Measurements from ENCODE around the gene TRH. TPM values are rescaled to one million over a fixed set of nuclear protein-coding genes. Genes with fewer than 3 reads are reported as not detected.
"Not testable (repeated sequence)": the region's sequence is repeated elsewhere in the genome, so short reads cannot be mapped to it uniquely, and the experiment has no call there.

TRH gene
- total RNA-seq, 4 donors from 2014 or later = not detected

DNA sequence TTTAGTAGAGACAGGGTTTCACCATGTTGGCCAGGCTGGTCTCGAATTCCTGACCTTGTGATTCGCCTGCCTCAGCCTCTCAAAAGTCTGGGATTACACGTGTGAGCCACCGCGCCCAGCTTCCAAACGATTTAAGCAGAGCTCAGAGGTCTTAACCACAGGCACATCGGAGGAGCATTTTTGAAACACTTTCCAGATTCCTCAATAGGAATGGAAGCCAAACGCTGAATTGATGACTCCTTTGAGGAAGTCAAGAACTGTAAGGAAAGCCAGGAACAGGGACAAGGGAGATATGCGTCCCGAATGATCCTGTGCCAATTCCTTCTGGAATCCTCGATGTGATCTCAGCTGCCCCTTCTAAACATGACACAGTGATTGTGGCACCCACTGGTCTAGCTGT, 40.0 kb downstream of the TRH start:
- H3K4me1 ChIP-seq = no peaks in the 10 kb centered on the region
- TF ChIP-seq POLR2A (IDR thresholded peaks at IDR 0.05) = no peak
- TF ChIP-seq, protein P1, sequence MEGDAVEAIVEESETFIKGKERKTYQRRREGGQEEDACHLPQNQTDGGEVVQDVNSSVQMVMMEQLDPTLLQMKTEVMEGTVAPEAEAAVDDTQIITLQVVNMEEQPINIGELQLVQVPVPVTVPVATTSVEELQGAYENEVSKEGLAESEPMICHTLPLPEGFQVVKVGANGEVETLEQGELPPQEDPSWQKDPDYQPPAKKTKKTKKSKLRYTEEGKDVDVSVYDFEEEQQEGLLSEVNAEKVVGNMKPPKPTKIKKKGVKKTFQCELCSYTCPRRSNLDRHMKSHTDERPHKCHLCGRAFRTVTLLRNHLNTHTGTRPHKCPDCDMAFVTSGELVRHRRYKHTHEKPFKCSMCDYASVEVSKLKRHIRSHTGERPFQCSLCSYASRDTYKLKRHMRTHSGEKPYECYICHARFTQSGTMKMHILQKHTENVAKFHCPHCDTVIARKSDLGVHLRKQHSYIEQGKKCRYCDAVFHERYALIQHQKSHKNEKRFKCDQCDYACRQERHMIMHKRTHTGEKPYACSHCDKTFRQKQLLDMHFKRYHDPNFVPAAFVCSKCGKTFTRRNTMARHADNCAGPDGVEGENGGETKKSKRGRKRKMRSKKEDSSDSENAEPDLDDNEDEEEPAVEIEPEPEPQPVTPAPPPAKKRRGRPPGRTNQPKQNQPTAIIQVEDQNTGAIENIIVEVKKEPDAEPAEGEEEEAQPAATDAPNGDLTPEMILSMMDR (IDR thresholded peaks at IDR 0.05) = no peak
- no peaks in the 10 kb centered on the region for H3K27me3 ChIP-seq
- no peaks in the 10 kb centered on the region for H3K36me3 ChIP-seq
- H3K27ac ChIP-seq = no peak overlapping the region
- H3K9me3 ChIP-seq = no peaks in the 10 kb centered on the region
- DNase-seq = no peak
- H3K4me3 ChIP-seq = no peak overlapping the region

DNA sequence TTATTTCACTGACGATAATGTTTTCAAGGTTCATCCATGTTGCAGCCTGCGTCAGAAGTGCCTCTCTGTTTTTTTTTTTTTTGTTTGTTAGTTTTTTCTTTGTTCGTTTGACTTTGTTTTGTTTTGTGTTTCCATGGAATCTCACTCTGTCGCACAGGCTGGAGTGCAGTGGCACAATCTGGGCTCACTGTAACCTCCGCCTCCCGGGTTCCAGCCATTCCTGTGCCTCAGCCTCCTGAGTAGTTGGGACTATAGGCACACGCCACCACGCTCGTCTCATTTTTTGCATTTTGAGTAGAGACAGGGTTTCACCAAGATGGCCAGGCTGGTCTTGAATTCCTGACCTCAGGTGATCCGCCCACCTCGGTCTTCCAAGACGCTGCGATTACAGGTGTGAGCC, 43.1 kb downstream of the TRH start:
- not testable (repeated sequence) for H3K9me3 ChIP-seq, H3K27ac ChIP-seq

GRCh38 chr3:130026146-130026829, 51.8 kb downstream of the TRH start:
- H3K36me3 ChIP-seq, DNase-seq, H3K4me1 ChIP-seq, H3K4me3 ChIP-seq, H3K27ac ChIP-seq, H3K9me3 ChIP-seq, H3K27me3 ChIP-seq: not testable (repeated sequence)
- TF ChIP-seq, protein P1 (IDR thresholded peaks at IDR 0.05) = peak in 1 of 6 experiments; percentile 31

More for the DNA sequence above, 43.1 kb downstream of the TRH start:
- not testable (repeated sequence) for H3K27me3 ChIP-seq, H3K4me1 ChIP-seq, H3K4me3 ChIP-seq, DNase-seq, H3K36me3 ChIP-seq

GRCh38 chr3:130027437-130027836, 52.9 kb downstream of the TRH start:
- not testable (repeated sequence) for H3K27me3 ChIP-seq, H3K9me3 ChIP-seq, H3K27ac ChIP-seq, DNase-seq, H3K4me3 ChIP-seq, H3K36me3 ChIP-seq, H3K4me1 ChIP-seq

Other genes starting within 250 kb of the TRH start
- gene TMCC1, start 81.0 kb upstream of the TRH start, total RNA-seq = 10 to 100 TPM; 12.9 to 33.1 (median 23.7) TPM
- gene ALG1L2, start 107.1 kb downstream of the TRH start, total RNA-seq = 1 to 10 TPM in 1 of 4 donors, not detected in 3; 2.4 TPM

Data from Peyer's patch (tissue), 4 donors.